OCI-LY1 (cell line): ENCODE results near the gene BNIP5.

Source experiments
- CTCF ChIP-seq: fragments of 200-600 bp; sonication (generic), shearing (Covaris generic); IDR thresholded peaks from 2 replicates; pipeline ENCODE4 v1.5.1; 2017; ENCODE audit warnings: mild to moderate bottlenecking, antibody characterized with exemption, low read length, moderate library complexity, mixed read lengths
- EZH2 ChIP-seq: fragments of 200-600 bp; sonication (generic), shearing (Covaris generic); IDR thresholded peaks from 2 replicates; pipeline ENCODE4 v1.8.0; 2017; ENCODE audit warnings: borderline replicate concordance, mixed run types, mild to moderate bottlenecking, antibody characterized with exemption, low read length, moderate library complexity, mixed read lengths

DNA sequence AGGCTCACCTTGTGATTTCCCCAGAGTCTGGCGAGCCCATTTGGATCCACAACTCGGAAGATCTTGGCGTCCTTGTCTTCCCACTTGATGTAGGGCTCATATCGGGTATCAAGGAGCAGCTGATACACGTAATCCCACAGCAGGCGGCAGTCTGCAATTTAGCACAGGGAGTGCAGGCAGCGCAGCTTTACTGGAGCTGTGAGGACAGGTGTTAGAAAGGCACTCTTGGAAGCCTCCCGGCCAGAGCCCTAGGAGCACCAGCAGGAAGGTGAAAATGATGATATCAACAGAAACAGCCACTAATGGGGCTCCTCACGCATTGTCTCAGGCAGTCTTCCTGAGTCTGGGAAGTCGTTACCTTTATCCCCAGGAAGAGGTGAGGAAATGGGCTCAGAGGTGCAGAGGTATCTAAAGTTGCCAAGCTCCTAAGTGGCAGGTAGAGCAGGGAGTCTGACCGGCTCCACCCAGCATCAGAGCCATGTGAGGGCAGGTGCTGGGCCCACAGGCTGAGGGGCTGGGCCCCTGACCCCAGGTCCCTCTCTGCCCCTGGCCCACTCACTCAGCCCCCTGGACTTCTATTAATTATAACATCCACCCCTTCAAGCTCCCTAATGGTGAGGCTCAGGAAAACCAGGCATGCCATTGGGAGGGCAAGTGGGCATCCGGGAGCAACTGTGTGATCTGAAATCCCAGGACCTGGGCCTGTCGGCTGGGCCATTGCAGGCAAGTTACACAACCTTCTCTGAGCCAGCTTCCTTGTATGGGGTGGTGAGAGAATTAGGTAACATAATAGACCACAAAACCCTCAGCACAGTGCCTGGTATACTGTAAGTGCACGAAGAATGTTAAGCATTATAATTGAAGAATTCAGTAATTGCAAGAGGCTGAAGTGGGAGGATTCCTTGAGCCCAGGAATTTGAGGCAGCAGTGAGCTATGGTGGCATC is 32.5 kb upstream of the BNIP5 start:
- no peak for TF ChIP-seq CTCF
- TF ChIP-seq EZH2: no peak
